Measurements from ENCODE around the gene RSPH4A. TPM values are rescaled to one million over a fixed set of nuclear protein-coding genes. Genes with fewer than 3 reads are reported as not detected.

RSPH4A gene
- total and polyA plus RNA-seq, 9 of the 15 experiments (the other 6 are each of a cell fraction or from before 2014, with no cell fraction given), result 0.04 to 0.30 (median 0.11) TPM

DNA sequence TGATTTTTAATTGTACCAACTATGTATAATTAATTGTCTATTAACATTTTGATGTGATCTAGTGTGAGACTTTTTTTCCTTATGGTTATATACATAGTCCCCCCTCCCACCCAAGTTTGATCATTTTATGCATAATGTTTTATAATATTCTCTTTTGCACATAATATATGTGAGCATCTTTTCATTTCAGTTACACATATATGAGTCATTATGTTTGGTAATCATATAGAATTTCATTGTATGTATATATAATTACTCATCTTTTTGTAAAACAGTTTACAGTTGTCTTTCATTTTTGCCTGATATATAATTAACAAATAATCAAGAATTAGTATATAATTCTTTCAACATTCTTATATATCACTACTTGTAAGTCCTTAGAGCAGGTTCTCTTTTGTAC, 30.0 kb upstream of the RSPH4A start (continued):
- TF ChIP-seq, protein P1, sequence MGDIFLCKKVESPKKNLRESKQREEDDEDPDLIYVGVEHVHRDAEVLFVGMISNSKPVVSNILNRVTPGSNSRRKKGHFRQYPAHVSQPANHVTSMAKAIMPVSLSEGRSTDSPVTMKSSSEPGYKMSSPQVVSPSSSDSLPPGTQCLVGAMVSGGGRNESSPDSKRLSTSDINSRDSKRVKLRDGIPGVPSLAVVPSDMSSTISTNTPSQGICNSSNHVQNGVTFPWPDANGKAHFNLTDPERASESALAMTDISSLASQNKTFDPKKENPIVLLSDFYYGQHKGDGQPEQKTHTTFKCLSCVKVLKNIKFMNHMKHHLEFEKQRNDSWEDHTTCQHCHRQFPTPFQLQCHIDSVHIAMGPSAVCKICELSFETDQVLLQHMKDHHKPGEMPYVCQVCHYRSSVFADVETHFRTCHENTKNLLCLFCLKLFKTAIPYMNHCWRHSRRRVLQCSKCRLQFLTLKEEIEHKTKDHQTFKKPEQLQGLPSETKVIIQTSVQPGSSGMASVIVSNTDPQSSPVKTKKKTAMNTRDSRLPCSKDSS (IDR thresholded peaks at IDR 0.05; ENCODE audit: low read depth, partially characterized antibody), result no peak
- no peak for TF ChIP-seq ZNF146 (CRISPR knock-in tag; IDR thresholded peaks at IDR 0.05; ENCODE audit: unreplicated experiment)
- no peak for TF ChIP-seq GABPB1 (CRISPR knock-in tag; IDR thresholded peaks at IDR 0.05)
- TF ChIP-seq, protein P2, sequence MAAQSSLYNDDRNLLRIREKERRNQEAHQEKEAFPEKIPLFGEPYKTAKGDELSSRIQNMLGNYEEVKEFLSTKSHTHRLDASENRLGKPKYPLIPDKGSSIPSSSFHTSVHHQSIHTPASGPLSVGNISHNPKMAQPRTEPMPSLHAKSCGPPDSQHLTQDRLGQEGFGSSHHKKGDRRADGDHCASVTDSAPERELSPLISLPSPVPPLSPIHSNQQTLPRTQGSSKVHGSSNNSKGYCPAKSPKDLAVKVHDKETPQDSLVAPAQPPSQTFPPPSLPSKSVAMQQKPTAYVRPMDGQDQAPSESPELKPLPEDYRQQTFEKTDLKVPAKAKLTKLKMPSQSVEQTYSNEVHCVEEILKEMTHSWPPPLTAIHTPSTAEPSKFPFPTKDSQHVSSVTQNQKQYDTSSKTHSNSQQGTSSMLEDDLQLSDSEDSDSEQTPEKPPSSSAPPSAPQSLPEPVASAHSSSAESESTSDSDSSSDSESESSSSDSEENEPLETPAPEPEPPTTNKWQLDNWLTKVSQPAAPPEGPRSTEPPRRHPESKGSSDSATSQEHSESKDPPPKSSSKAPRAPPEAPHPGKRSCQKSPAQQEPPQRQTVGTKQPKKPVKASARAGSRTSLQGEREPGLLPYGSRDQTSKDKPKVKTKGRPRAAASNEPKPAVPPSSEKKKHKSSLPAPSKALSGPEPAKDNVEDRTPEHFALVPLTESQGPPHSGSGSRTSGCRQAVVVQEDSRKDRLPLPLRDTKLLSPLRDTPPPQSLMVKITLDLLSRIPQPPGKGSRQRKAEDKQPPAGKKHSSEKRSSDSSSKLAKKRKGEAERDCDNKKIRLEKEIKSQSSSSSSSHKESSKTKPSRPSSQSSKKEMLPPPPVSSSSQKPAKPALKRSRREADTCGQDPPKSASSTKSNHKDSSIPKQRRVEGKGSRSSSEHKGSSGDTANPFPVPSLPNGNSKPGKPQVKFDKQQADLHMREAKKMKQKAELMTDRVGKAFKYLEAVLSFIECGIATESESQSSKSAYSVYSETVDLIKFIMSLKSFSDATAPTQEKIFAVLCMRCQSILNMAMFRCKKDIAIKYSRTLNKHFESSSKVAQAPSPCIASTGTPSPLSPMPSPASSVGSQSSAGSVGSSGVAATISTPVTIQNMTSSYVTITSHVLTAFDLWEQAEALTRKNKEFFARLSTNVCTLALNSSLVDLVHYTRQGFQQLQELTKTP (IDR thresholded peaks at IDR 0.05; ENCODE audit: low read depth in 1 of 2, partially characterized antibody in 2 of 2), result no peak
- TF ChIP-seq GABPB2 (CRISPR knock-in tag; conservative IDR thresholded peaks at IDR 0.05), result no peak
- no peak for TF ChIP-seq XRCC3 (IDR thresholded peaks at IDR 0.05)
- TF ChIP-seq, protein P3, sequence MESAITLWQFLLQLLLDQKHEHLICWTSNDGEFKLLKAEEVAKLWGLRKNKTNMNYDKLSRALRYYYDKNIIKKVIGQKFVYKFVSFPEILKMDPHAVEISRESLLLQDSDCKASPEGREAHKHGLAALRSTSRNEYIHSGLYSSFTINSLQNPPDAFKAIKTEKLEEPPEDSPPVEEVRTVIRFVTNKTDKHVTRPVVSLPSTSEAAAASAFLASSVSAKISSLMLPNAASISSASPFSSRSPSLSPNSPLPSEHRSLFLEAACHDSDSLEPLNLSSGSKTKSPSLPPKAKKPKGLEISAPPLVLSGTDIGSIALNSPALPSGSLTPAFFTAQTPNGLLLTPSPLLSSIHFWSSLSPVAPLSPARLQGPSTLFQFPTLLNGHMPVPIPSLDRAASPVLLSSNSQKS (CRISPR knock-in tag; IDR thresholded peaks at IDR 0.05), result no peak
- no peak for TF ChIP-seq ZBTB8A (IDR thresholded peaks at IDR 0.05; ENCODE audit: partially characterized antibody)
- TF ChIP-seq ZNF197 (CRISPR knock-in tag; IDR thresholded peaks at IDR 0.05; ENCODE audit: low read depth), result no peak

Data from K562 (cell line).